Fibroblast of lung (primary cell): Measurements from ENCODE around the gene SERTAD1. TPM values are rescaled to one million over a fixed set of nuclear protein-coding genes. Genes with fewer than 3 reads are reported as not detected.

Source experiments
- DNase-seq, 2 donors: peaks; one replicate each; pipeline versions ENCODE4 v3.0.0 to v3.0.0-alpha.2; 2010; ENCODE audit warnings: low read depth in 2 of 2
- H2AFZ ChIP-seq: 2 replicates; pipeline ENCODE4 v1.5.1; 2012; ENCODE audit warnings: low read length, control low read depth, inconsistent platforms
- H3K27ac ChIP-seq: 2 replicates; pipeline ENCODE4 v1.5.1; 2011; ENCODE audit warnings: low read length, control low read depth; ENCODE audit not compliant: insufficient read depth
- H3K27me3 ChIP-seq: 2 replicates; pipeline ENCODE4 v1.5.1; 2011; ENCODE audit warnings: mild to moderate bottlenecking, low read length; ENCODE audit not compliant: control insufficient read depth, insufficient read depth
- H3K36me3 ChIP-seq: 2 replicates; pipeline ENCODE4 v1.5.1; 2011; ENCODE audit warnings: low read length; ENCODE audit not compliant: control insufficient read depth, insufficient read depth
- H3K4me1 ChIP-seq: 2 replicates; pipeline ENCODE4 v1.5.1; 2011; ENCODE audit warnings: low read length; ENCODE audit not compliant: control insufficient read depth, insufficient read depth; ENCODE audit errors: extremely low read depth
- H3K4me2 ChIP-seq: 2 replicates; pipeline ENCODE4 v1.5.1; 2011; ENCODE audit warnings: low read length, control low read depth; ENCODE audit not compliant: insufficient read depth; ENCODE audit errors: extremely low read depth
- H3K4me3 ChIP-seq, 4 experiments: fragments of 200-600 bp in 1 of 4; sonication (generic) in 1 of 4; replicated peaks in 1 of 4; 2 replicates each; pipeline ENCODE4 v1.5.1; 2011 to 2016; ENCODE audit warnings: low read length in 4 of 4, low read depth in 3 of 4, mild to moderate bottlenecking in 3 of 4, control low read depth in 2 of 4, inconsistent platforms in 1 of 4, mixed read lengths in 1 of 4; ENCODE audit not compliant: insufficient read depth in 1 of 4; ENCODE audit errors: control extremely low read depth in 1 of 4
- H3K79me2 ChIP-seq: 2 replicates; pipeline ENCODE4 v1.5.1; 2012; ENCODE audit warnings: mild to moderate bottlenecking, low read length, inconsistent platforms; ENCODE audit not compliant: control insufficient read depth, insufficient read depth
- H3K9ac ChIP-seq: 2 replicates; pipeline ENCODE4 v1.5.1; 2011; ENCODE audit warnings: mild to moderate bottlenecking, low read length, control low read depth; ENCODE audit not compliant: insufficient read depth
- H3K9me3 ChIP-seq: 2 replicates; pipeline ENCODE4 v1.5.1; 2012; ENCODE audit warnings: low read depth, low read length; ENCODE audit not compliant: control insufficient read depth, insufficient read depth
- H4K20me1 ChIP-seq: 2 replicates; pipeline ENCODE4 v1.5.1; 2011; ENCODE audit warnings: low read length; ENCODE audit not compliant: control insufficient read depth, insufficient read depth; ENCODE audit errors: extremely low read depth
- EZH2 ChIP-seq: IDR thresholded peaks from 2 replicates; pipeline ENCODE4 v1.5.1; 2012; ENCODE audit warnings: low read length, control low read depth, mild to moderate bottlenecking; ENCODE audit errors: missing control alignments
- polyA plus RNA-seq, 2 donors: library from polyadenylated mRNA; depleted of rRNA in 1 of 2; stranded (reverse) in 1 of 2; unstranded in 1 of 2; fragments of >200 nt; gene quantifications; 2 replicates each; pipeline ENCODE4 v1.2.1, GENCODE V29; 2011 to 2012; ENCODE audit warnings: missing spikeins in 1 of 2
- total RNA-seq: library from RNA; depleted of rRNA; stranded (reverse); fragments of >200 nt; gene quantifications from 2 replicates; pipeline ENCODE4 v1.2.1, GENCODE V29; 2014
- TF ChIP-seq, protein P1 (sequence below), 2 donors: IDR thresholded peaks in 1 of 2; conservative IDR thresholded peaks in 1 of 2; 1 replicate in 1 of 2; 2 replicates in 1 of 2; pipeline ENCODE4 v1.5.1; 2011 to 2012; ENCODE audit warnings: low read length in 2 of 2, control low read depth in 1 of 2, inconsistent platforms in 1 of 2, low read depth in 1 of 2, mild to moderate bottlenecking in 1 of 2

SERTAD1 gene
- total and polyA plus RNA-seq, 2 donors (not counting 1 experiment from before 2014, with no cell fraction given), result 7.2 to 19.2 TPM

DNA sequence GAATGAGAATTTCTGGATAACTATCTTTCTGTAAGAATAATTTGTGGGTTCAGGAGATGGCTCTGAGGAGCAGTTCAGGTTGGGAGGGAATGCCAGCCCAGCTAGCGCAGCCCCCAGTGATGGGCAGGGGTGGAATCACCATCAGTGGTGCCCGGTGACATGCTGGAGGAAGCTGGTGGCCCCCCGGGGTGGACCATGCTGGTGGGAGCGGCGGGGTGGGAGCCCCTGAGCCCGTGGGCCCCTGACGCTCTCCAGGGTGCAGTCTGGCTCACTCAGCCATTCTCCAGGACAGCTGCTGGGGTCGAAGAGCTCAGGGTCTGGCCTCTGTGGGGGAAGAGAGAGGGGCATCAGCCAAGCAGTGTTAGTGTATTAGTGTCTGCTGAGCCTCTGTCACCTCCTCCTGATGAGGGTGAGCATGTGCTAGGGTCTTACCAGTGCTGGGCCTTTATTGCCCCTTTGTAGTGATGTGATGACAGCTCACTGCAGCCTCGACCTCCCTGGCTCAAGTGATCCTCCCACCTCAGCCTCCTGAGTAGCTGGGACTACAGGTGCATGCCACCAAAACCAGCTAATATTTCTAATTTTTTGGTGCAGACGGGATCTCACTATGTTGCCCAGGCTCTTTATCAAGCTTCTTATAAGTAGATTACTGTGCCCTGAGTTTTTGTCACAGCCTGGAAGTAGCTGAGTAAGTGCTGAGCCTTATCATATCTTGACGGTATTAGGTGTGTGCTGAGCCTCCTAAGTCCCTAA lies 46.2 kb downstream of the SERTAD1 start:
- Histone ChIP-seq H4K20me1 (no peaks in the 10 kb centered on the region), H3K36me3 (no peaks in the 10 kb centered on the region), H3K4me1 (no peaks in the 10 kb centered on the region), H3K27ac (no peak overlapping the region), H3K79me2 (no peaks in the 10 kb centered on the region), H3K4me2 (no peak overlapping the region), H3K9ac (no peak overlapping the region), H3K4me3 (no peak overlapping the region), H3K27me3 (no peaks in the 10 kb centered on the region), H2AFZ (no peak overlapping the region), H3K9me3 (no peaks in the 10 kb centered on the region)
- TF ChIP-seq, protein P1, sequence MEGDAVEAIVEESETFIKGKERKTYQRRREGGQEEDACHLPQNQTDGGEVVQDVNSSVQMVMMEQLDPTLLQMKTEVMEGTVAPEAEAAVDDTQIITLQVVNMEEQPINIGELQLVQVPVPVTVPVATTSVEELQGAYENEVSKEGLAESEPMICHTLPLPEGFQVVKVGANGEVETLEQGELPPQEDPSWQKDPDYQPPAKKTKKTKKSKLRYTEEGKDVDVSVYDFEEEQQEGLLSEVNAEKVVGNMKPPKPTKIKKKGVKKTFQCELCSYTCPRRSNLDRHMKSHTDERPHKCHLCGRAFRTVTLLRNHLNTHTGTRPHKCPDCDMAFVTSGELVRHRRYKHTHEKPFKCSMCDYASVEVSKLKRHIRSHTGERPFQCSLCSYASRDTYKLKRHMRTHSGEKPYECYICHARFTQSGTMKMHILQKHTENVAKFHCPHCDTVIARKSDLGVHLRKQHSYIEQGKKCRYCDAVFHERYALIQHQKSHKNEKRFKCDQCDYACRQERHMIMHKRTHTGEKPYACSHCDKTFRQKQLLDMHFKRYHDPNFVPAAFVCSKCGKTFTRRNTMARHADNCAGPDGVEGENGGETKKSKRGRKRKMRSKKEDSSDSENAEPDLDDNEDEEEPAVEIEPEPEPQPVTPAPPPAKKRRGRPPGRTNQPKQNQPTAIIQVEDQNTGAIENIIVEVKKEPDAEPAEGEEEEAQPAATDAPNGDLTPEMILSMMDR (conservative IDR thresholded peaks at IDR 0.05 in 1 of 2, IDR thresholded peaks at IDR 0.05 in 1 of 2; ENCODE audit: low read depth in 1 of 2, low read length in 2 of 2), result no peak
- no peak for TF ChIP-seq EZH2
- DNase-seq, result no peak

DNA sequence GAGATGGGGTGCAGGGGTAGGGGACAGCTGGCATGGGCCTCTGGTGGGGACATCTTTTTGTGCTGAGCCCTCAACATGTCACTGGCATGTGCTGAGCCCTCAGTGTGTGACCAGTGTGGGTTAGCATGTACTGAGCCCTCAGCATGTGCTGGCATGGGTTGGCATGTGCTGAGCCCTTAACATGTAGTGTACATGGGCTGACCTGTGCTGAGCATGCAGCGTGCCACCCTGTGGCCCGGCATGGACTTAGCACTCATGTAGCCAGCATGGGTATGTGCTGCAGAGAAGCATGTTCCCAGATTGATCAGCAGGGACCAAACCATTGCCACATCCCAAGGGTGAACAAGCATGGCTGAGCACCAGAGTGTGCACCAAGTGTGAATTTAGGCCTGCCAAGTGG lies 47.3 kb downstream of the SERTAD1 start:
- no peak for DNase-seq
- Histone ChIP-seq H3K36me3 (no peaks in the 10 kb centered on the region), H3K4me2 (no peak overlapping the region), H3K9me3 (no peaks in the 10 kb centered on the region), H2AFZ (no peak overlapping the region), H3K4me3 (no peak overlapping the region), H3K79me2 (no peaks in the 10 kb centered on the region), H3K27ac (no peak overlapping the region), H4K20me1 (no peaks in the 10 kb centered on the region), H3K27me3 (no peaks in the 10 kb centered on the region), H3K9ac (no peak overlapping the region), H3K4me1 (no peaks in the 10 kb centered on the region)
- TF ChIP-seq, protein P1 (conservative IDR thresholded peaks at IDR 0.05 in 1 of 2, IDR thresholded peaks at IDR 0.05 in 1 of 2; ENCODE audit: low read depth in 1 of 2, low read length in 2 of 2), result no peak
- no peak for TF ChIP-seq EZH2

DNA sequence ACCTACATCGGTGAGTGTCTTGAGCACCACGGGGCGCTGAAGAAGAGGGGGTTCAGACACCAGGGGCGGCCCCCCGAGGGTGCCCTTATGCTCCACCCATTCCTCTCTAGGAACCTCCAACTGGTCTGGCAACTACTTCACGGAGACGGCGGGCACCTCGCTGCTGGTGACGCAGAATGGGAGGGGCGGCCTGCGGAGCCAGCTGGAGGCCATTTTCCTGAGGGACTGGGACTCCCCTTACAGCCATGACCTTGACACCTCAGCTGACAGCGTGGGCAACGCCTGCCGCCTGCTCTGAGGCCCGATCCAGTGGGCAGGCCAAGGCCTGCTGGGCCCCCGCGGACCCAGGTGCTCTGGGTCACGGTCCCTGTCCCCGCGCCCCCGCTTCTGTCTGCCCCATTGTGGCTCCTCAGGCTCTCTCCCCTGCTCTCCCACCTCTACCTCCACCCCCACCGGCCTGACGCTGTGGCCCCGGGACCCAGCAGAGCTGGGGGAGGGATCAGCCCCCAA lies 47.9 kb downstream of the SERTAD1 start:
- no peaks in the 10 kb centered on the region for H4K20me1 ChIP-seq
- no peak overlapping the region for H2AFZ ChIP-seq
- H3K9me3 ChIP-seq, result no peaks in the 10 kb centered on the region
- H3K9ac ChIP-seq, result no peak overlapping the region
- no peaks in the 10 kb centered on the region for H3K79me2 ChIP-seq
- no peaks in the 10 kb centered on the region for H3K36me3 ChIP-seq
- DNase-seq, result no peak
- no peaks in the 10 kb centered on the region for H3K27me3 ChIP-seq
- no peaks in the 10 kb centered on the region for H3K4me1 ChIP-seq
- H3K27ac ChIP-seq, result no peak overlapping the region
- TF ChIP-seq EZH2, result no peak
- no peak overlapping the region for H3K4me3 ChIP-seq
- H3K4me2 ChIP-seq, result no peak overlapping the region
